Right renal cortex interstitium (tissue), 3 donors: ENCODE results near the gene ABHD3. TPM values are rescaled to one million over a fixed set of nuclear protein-coding genes. Genes with fewer than 3 reads are reported as not detected.
"Not testable (repeated sequence)": the region's sequence is repeated elsewhere in the genome, so short reads cannot be mapped to it uniquely, and the experiment has no call there.

ENCODE experiments used
- DNase-seq, 3 donors: peaks; one replicate each; pipeline ENCODE4 v3.0.0-alpha.2; 2013; ENCODE audit warnings: low read depth in 3 of 3, low spot score in 2 of 3
- polyA plus RNA-seq, 3 donors: library from polyadenylated mRNA; unstranded; fragments of 120-200 nt; gene quantifications; one replicate each; pipeline ENCODE4 v1.2.1, GENCODE V29; 2013; ENCODE audit not compliant: insufficient read length in 3 of 3

The ABHD3 gene
- polyA plus RNA-seq, 3 donors: 22.5 to 23.4 (median 23.2) TPM

- DNase-seq: no peak
These were observed 1.9 kb upstream of the ABHD3 start for GRCh38 chr18:21706386-21706865.

- DNase-seq: peak in 1 of 3 donors; percentile 16
These were observed 1.2 kb downstream of the ABHD3 start for GRCh38 chr18:21703241-21703820.

- DNase-seq: no peak
These were observed 2.0 kb downstream of the ABHD3 start for GRCh38 chr18:21702602-21703001.

GRCh38 chr18:21701621-21702020, 3.0 kb downstream of the ABHD3 start:
- DNase-seq: no peak

- DNase-seq: no peak
These were observed 4.0 kb downstream of the ABHD3 start for GRCh38 chr18:21700528-21701075.

- no peak for DNase-seq
These were observed 11.3 kb downstream of the ABHD3 start for GRCh38 chr18:21693322-21693721.

GRCh38 chr18:21689736-21690135, 14.8 kb downstream of the ABHD3 start:
- no peak for DNase-seq

GRCh38 chr18:21686282-21687105, 18.1 kb downstream of the ABHD3 start:
- no peak for DNase-seq

GRCh38 chr18:21685556-21685981, 19.0 kb downstream of the ABHD3 start:
- DNase-seq: not testable (repeated sequence)

- no peak for DNase-seq
These were observed 19.8 kb downstream of the ABHD3 start for GRCh38 chr18:21684731-21685130.

GRCh38 chr18:21682371-21683051, 22.1 kb downstream of the ABHD3 start:
- peak in 1 of 3 donors; percentile 48 for DNase-seq

GRCh38 chr18:21680161-21680560, 24.4 kb downstream of the ABHD3 start:
- DNase-seq: no peak

GRCh38 chr18:21678859-21679258, 25.7 kb downstream of the ABHD3 start:
- no peak for DNase-seq

GRCh38 chr18:21675354-21675753, 29.2 kb downstream of the ABHD3 start:
- not testable (repeated sequence) for DNase-seq

- no peak for DNase-seq
These were observed 31.9 kb downstream of the ABHD3 start for GRCh38 chr18:21672521-21673267.

GRCh38 chr18:21669736-21670285, 34.8 kb downstream of the ABHD3 start:
- DNase-seq: no peak

GRCh38 chr18:21664069-21664468, 40.5 kb downstream of the ABHD3 start:
- no peak for DNase-seq

GRCh38 chr18:21663578-21663977, 41.0 kb downstream of the ABHD3 start:
- no peak for DNase-seq

- no peak for DNase-seq
These were observed 42.0 kb downstream of the ABHD3 start for GRCh38 chr18:21662581-21662980.

- no peak for DNase-seq
These were observed 44.5 kb downstream of the ABHD3 start for GRCh38 chr18:21660078-21660477.
